ENCODE results near the gene PACRG.

The PACRG gene

DNA sequence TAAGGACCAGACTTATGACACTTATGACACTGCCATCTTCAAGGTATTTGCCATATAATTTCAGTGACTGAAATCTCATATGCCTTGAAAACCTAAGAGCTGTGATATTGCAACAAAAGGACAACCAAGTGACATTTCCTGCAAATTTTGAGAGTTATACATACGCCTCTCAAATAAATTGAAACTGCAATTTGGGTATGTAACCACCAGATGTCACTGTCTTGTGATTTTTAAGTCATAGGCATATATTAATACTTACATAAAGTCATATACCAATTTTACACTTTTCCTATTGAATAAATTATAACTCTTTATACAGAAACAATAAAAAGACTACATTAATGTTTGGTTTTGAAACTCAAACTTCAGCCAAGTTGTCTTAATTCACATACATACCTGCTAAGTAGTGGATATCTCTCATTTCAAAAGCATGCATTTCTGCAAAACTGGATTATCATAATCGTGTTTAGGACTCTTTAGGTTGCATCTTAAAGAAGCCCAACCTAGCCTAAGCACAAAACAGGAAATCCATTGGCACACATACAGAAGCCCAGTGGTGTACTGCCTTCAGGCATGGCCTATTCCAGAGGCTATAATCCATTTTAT, 180.2 kb downstream of the PACRG start:
- no peak for DNase-seq (ENCODE audit: low read depth)
- peak; percentile 16 for TF ChIP-seq CTCF (IDR thresholded peaks at IDR 0.05; ENCODE audit: control insufficient read depth, insufficient read depth, low read depth, low read length, missing control alignments)
- no peak overlapping the region for H3K4me3 ChIP-seq (ENCODE audit: control insufficient read depth, low read depth, low read length)

DNA sequence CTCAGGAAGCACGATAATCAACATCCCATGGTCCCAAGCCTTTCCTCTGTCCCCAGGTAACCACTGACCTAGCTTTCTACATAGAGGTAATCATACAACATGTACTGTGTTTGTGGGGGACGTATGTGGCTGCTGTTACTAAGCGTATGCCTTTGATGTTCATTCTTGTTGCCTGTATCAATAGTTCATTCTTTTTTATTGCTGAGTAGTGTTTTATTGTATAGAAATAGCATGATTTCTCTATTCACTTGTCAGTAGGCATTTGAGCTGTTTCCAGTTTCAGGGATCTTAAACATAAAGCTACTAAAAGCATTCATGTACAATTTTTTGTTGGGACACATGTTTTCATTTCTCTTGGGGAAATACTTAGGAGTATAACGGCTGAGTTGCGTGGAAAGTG, 185.4 kb downstream of the PACRG start:
- no peak overlapping the region for H3K4me3 ChIP-seq (ENCODE audit: control insufficient read depth, low read depth, low read length)
- DNase-seq (ENCODE audit: low read depth), result no peak
- TF ChIP-seq CTCF (IDR thresholded peaks at IDR 0.05; ENCODE audit: control insufficient read depth, insufficient read depth, low read depth, low read length, missing control alignments), result no peak

DNA sequence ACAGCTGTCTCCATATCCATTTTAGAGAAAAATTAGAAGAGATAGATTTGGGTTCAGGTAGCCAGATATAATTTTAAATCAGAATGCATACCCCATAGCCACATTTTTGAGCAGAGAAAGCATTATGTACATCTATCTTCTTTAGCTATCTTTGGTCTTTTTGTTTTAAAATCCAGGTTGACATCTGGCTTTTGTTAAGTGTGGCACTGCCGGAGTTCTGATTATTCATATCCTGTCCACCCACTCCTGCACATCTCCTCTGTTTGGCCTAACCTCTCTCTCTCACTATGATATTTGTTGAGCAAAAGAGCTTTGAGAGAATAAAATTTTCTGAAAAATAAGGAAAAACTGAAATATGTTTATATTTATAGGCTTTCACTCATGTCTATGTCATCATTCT, 189.7 kb downstream of the PACRG start:
- TF ChIP-seq CTCF (IDR thresholded peaks at IDR 0.05; ENCODE audit: control insufficient read depth, insufficient read depth, low read depth, low read length, missing control alignments), result no peak
- H3K4me3 ChIP-seq (ENCODE audit: control insufficient read depth, low read depth, low read length), result no peak overlapping the region
- DNase-seq (ENCODE audit: low read depth), result peak; percentile 13

GRCh38 chr6:162921062-162921461, 193.3 kb downstream of the PACRG start:
- TF ChIP-seq CTCF (IDR thresholded peaks at IDR 0.05; ENCODE audit: control insufficient read depth, insufficient read depth, low read depth, low read length, missing control alignments), result no peak
- no peak for DNase-seq (ENCODE audit: low read depth)
- no peak overlapping the region for H3K4me3 ChIP-seq (ENCODE audit: control insufficient read depth, low read depth, low read length)

DNA sequence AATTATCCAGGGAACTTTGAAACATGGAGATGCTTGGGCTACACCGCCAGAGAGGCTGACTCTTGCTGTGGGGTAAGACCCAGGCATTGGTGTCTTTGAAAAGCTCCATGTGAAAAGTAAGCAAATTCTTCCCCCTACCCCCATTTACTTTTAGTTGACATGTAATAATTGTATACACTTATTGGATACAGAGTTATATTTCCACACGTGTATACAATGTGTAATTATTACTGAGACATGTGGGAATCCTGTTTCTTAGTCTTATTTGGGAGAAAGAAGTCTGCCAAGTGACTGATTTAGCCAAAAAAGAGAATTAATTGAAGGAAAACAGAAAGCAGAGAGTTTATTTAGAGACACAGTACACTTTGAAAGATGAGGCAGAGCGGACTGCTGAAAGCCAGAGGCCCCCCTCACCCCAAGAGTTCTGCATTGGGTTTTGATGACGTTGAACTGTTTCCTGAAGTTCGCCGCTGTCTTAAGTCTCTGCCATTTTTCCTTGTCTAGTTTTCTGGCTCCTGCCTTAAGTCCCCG, 193.8 kb downstream of the PACRG start:
- H3K4me3 ChIP-seq (ENCODE audit: control insufficient read depth, low read depth, low read length), result no peak overlapping the region
- no peak for TF ChIP-seq CTCF (IDR thresholded peaks at IDR 0.05; ENCODE audit: control insufficient read depth, insufficient read depth, low read depth, low read length, missing control alignments)
- DNase-seq (ENCODE audit: low read depth), result no peak

DNA sequence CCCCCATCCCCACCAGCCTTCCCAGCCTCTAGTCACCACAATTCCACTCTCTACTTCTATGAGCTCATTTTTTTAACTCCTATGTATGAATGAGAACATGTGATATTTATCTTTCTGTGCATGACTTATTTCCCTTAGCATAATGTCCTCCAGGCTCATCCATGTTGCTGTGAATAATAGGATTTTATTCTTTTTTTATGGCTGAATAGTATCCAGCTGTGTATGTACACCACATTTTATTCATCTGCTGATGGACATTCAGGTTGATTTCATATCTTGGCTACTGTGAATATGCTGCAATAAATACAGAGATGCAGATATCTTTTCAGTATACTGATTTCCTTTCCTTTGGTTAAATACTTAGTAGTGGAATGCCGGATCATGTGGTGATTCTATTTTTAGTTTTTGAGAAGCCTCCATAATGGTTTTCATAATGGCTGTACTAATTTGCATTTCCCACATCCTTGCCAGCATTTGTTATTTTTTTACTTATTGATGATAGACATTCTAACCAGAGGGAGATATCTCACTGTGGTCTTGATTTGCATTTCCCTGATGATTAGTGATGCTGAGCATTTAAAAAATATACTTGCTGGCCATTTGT, 194.9 kb downstream of the PACRG start:
- no peak overlapping the region for H3K4me3 ChIP-seq (ENCODE audit: control insufficient read depth, low read depth, low read length)
- TF ChIP-seq CTCF (IDR thresholded peaks at IDR 0.05; ENCODE audit: control insufficient read depth, insufficient read depth, low read depth, low read length, missing control alignments), result no peak
- DNase-seq (ENCODE audit: low read depth), result no peak
